ENCODE measurements around the gene PTPN9. TPM values are rescaled to one million over a fixed set of nuclear protein-coding genes. Genes with fewer than 3 reads are reported as not detected.

PTPN9 gene
- total and polyA plus RNA-seq, 2 of the 13 experiments (the other 11 are each of a cell fraction or from before 2014, with no cell fraction given) = 16.6 to 19.9 TPM

DNA sequence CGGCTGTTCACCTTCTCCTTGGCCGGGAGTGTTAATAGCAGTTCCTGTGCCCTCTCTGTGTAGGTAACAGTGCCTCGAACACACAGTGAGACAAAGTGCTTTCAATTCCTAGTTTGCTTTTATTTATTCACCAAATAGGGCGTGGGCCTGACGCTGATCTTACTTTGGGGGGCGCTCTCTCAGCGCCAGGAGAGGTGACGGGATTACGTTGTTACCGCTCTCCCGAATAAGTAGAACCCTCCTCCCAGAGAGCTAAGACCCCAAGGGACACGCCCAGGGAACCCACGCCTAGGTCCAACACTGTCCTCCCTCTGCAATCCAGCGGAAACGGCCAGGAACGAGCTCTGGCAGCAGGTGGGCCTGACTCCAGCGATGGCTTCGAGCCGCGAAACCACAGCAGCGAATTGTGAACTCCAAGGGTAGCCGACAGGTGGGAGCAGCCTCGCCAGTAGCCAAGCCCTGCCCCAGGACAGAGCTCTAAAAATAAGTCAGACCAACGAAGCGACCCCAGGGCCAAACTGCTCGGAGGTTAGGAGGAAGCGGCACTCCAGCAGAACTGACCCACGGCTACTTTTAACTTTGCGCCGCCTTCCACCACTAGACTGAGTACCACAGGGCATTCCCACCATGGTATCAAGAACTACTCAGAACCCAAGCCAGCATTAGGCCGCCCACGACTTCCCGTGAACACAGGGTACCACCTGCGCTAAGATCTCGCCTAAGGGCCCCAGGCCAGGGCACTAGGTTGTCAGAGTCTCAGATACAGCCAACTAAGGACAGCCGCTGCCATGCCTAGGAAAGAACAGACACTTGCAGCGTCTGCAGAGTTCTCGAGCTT lies 126.0 kb downstream of the PTPN9 start (continued):
- TF ChIP-seq, protein P1, sequence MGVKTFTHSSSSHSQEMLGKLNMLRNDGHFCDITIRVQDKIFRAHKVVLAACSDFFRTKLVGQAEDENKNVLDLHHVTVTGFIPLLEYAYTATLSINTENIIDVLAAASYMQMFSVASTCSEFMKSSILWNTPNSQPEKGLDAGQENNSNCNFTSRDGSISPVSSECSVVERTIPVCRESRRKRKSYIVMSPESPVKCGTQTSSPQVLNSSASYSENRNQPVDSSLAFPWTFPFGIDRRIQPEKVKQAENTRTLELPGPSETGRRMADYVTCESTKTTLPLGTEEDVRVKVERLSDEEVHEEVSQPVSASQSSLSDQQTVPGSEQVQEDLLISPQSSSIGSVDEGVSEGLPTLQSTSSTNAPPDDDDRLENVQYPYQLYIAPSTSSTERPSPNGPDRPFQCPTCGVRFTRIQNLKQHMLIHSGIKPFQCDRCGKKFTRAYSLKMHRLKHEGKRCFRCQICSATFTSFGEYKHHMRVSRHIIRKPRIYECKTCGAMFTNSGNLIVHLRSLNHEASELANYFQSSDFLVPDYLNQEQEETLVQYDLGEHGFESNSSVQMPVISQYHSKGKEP (CRISPR knock-in tag; IDR thresholded peaks at IDR 0.05) = no peak
- TF ChIP-seq CHD4 (IDR thresholded peaks at IDR 0.05; ENCODE audit: borderline replicate concordance, low read length) (peak; percentile 6; the same call in 1 of the 2 replicates), KMT2A (CRISPR knock-in tag; IDR thresholded peaks at IDR 0.05) (no peak), KLF12 (CRISPR knock-in tag; IDR thresholded peaks at IDR 0.05; ENCODE audit: borderline replicate concordance) (no peak), ZNF501 (CRISPR knock-in tag; IDR thresholded peaks at IDR 0.05) (0 out of 2 replicates have a peak, but pooled peaks have one; percentile 23), ZNF496 (CRISPR knock-in tag; IDR thresholded peaks at IDR 0.05; ENCODE audit: insufficient replicate concordance) (no peak), HNF4G (IDR thresholded peaks at IDR 0.05; ENCODE audit: borderline replicate concordance, low read depth, low read length) (no peak), HNF4G (CRISPR knock-in tag; IDR thresholded peaks at IDR 0.05; ENCODE audit: borderline replicate concordance, low read depth) (no peak), ZSCAN21 (CRISPR knock-in tag; IDR thresholded peaks at IDR 0.05; ENCODE audit: borderline replicate concordance) (no peak), JUN (CRISPR knock-in tag; IDR thresholded peaks at IDR 0.05) (no peak), ZNF382 (CRISPR knock-in tag; IDR thresholded peaks at IDR 0.05; ENCODE audit: borderline replicate concordance) (no peak), MEIS1 (CRISPR knock-in tag; IDR thresholded peaks at IDR 0.05; ENCODE audit: borderline replicate concordance) (0 out of 2 replicates have a peak, but pooled peaks have one; percentile 25), ZNF713 (CRISPR knock-in tag; IDR thresholded peaks at IDR 0.05) (no peak), YEATS2 (CRISPR knock-in tag; IDR thresholded peaks at IDR 0.05; ENCODE audit: borderline replicate concordance) (no peak)
- TF ChIP-seq, protein P2, sequence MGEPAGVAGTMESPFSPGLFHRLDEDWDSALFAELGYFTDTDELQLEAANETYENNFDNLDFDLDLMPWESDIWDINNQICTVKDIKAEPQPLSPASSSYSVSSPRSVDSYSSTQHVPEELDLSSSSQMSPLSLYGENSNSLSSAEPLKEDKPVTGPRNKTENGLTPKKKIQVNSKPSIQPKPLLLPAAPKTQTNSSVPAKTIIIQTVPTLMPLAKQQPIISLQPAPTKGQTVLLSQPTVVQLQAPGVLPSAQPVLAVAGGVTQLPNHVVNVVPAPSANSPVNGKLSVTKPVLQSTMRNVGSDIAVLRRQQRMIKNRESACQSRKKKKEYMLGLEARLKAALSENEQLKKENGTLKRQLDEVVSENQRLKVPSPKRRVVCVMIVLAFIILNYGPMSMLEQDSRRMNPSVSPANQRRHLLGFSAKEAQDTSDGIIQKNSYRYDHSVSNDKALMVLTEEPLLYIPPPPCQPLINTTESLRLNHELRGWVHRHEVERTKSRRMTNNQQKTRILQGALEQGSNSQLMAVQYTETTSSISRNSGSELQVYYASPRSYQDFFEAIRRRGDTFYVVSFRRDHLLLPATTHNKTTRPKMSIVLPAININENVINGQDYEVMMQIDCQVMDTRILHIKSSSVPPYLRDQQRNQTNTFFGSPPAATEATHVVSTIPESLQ (CRISPR knock-in tag; conservative IDR thresholded peaks at IDR 0.05) = no peak
- TF ChIP-seq, protein P3, sequence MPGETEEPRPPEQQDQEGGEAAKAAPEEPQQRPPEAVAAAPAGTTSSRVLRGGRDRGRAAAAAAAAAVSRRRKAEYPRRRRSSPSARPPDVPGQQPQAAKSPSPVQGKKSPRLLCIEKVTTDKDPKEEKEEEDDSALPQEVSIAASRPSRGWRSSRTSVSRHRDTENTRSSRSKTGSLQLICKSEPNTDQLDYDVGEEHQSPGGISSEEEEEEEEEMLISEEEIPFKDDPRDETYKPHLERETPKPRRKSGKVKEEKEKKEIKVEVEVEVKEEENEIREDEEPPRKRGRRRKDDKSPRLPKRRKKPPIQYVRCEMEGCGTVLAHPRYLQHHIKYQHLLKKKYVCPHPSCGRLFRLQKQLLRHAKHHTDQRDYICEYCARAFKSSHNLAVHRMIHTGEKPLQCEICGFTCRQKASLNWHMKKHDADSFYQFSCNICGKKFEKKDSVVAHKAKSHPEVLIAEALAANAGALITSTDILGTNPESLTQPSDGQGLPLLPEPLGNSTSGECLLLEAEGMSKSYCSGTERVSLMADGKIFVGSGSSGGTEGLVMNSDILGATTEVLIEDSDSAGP (CRISPR knock-in tag; IDR thresholded peaks at IDR 0.05; ENCODE audit: borderline replicate concordance) = no peak
- TF ChIP-seq, protein P4, sequence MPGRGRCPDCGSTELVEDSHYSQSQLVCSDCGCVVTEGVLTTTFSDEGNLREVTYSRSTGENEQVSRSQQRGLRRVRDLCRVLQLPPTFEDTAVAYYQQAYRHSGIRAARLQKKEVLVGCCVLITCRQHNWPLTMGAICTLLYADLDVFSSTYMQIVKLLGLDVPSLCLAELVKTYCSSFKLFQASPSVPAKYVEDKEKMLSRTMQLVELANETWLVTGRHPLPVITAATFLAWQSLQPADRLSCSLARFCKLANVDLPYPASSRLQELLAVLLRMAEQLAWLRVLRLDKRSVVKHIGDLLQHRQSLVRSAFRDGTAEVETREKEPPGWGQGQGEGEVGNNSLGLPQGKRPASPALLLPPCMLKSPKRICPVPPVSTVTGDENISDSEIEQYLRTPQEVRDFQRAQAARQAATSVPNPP (CRISPR knock-in tag; IDR thresholded peaks at IDR 0.05) = no peak
- TF ChIP-seq, protein P5, sequence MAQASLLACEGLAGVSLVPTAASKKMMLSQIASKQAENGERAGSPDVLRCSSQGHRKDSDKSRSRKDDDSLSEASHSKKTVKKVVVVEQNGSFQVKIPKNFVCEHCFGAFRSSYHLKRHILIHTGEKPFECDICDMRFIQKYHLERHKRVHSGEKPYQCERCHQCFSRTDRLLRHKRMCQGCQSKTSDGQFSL (CRISPR knock-in tag; IDR thresholded peaks at IDR 0.05) = no peak
- TF ChIP-seq, protein P6, sequence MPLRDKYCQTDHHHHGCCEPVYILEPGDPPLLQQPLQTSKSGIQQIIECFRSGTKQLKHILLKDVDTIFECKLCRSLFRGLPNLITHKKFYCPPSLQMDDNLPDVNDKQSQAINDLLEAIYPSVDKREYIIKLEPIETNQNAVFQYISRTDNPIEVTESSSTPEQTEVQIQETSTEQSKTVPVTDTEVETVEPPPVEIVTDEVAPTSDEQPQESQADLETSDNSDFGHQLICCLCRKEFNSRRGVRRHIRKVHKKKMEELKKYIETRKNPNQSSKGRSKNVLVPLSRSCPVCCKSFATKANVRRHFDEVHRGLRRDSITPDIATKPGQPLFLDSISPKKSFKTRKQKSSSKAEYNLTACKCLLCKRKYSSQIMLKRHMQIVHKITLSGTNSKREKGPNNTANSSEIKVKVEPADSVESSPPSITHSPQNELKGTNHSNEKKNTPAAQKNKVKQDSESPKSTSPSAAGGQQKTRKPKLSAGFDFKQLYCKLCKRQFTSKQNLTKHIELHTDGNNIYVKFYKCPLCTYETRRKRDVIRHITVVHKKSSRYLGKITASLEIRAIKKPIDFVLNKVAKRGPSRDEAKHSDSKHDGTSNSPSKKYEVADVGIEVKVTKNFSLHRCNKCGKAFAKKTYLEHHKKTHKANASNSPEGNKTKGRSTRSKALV (CRISPR knock-in tag; IDR thresholded peaks at IDR 0.05) = no peak; the same call in 1 of the 2 replicates

Measured in HepG2 (cell line).